Panc1 (cell line): ENCODE results near the gene ZDHHC19. TPM values are rescaled to one million over a fixed set of nuclear protein-coding genes. Genes with fewer than 3 reads are reported as not detected.

ENCODE experiments used
- ATAC-seq: fragments of 200-7000 bp; cut with Tn5 transposase; 2 replicates; pipeline ENCODE4 v1.9.1; 2020; ENCODE audit warnings: mild to moderate bottlenecking, moderate library complexity
- BruUV-seq: library from RNA; stranded (reverse); fragments of 400-500 nt; replicated peaks from 2 replicates; lab custom pipeline; 2021; lab: Mats Ljungman, UMichigan
- CTCF ChIA-PET: fragments of 300-600 bp; sonication (Branson Sonifier 250); formaldehyde crosslinking; loops from one replicate; lab custom pipeline; 2022; ENCODE audit warnings: antibody characterized with exemption; lab: Charles Lee
- POLR2A ChIA-PET: fragments of 300-600 bp; sonication (Branson Sonifier 250); formaldehyde crosslinking; loops from one replicate; lab custom pipeline; 2022; ENCODE audit warnings: antibody characterized with exemption; lab: Charles Lee
- DNase-seq: peaks from one replicate; pipeline ENCODE4 v3.0.0-alpha.2; 2010; ENCODE audit warnings: low read depth, low spot score
- H3K27ac ChIP-seq: 2 replicates; pipeline ENCODE4 v1.5.1; 2011; ENCODE audit warnings: mild to moderate bottlenecking, low read length, inconsistent platforms
- H3K27me3 ChIP-seq: fragments of 200-500 bp; sonication (Bioruptor generic); 2 replicates; pipeline ENCODE4 v1.6.0; 2014; ENCODE audit warnings: low read length, inconsistent platforms; ENCODE audit not compliant: control insufficient read depth, insufficient read depth
- H3K36me3 ChIP-seq: fragments of 200-500 bp; sonication (Bioruptor generic); 2 replicates; pipeline ENCODE4 v1.5.1; 2014; ENCODE audit warnings: inconsistent platforms, mild to moderate bottlenecking, low read length, moderate library complexity; ENCODE audit not compliant: control insufficient read depth, insufficient read depth
- H3K4me1 ChIP-seq: 2 replicates; pipeline ENCODE4 v1.5.1; 2011; ENCODE audit warnings: inconsistent platforms, mild to moderate bottlenecking, low read length, moderate library complexity; ENCODE audit not compliant: control insufficient read depth, insufficient read depth
- H3K4me3 ChIP-seq, 2 experiments: 2 replicates each; pipeline ENCODE4 v1.5.1; 2011 to 2012; ENCODE audit warnings: low read depth in 2 of 2, low read length in 2 of 2, mild to moderate bottlenecking in 2 of 2, inconsistent platforms in 1 of 2, moderate library complexity in 1 of 2
- H3K9me3 ChIP-seq: fragments of 200-500 bp; sonication (Bioruptor generic); 2 replicates; pipeline ENCODE4 v1.5.1; 2014; ENCODE audit warnings: low read depth, mild to moderate bottlenecking, inconsistent platforms, low read length, moderate library complexity; ENCODE audit not compliant: control insufficient read depth, insufficient read depth
- POLR2AphosphoS5 ChIP-seq: IDR thresholded peaks from 2 replicates; pipeline ENCODE4 v1.6.1; 2012; ENCODE audit warnings: mild to moderate bottlenecking, low read depth, low read length, moderate library complexity
- SIN3A ChIP-seq: IDR thresholded peaks from 2 replicates; pipeline ENCODE4 v1.6.1; 2012; ENCODE audit warnings: low read depth, mild to moderate bottlenecking, low read length, moderate library complexity, borderline replicate concordance; ENCODE audit not compliant: insufficient read depth
- TCF7L2 ChIP-seq: IDR thresholded peaks from 2 replicates; pipeline ENCODE4 v1.6.1; 2011; ENCODE audit warnings: mild to moderate bottlenecking, low read depth, low read length, inconsistent platforms
- in situ Hi-C: cut with HindIII; loops from 2 replicates; pipeline ENCODE4 v1.10.0; 2016; ENCODE audit warnings: low sequenced_read_pairs, low pct_unique_long_range_greater_than_20kb
- intact Hi-C: fragments of 100-400 bp; cut with micrococcal nuclease; formaldehyde crosslinking; loops from one replicate; pipeline ENCODE4 v1.10.0; 2022; ENCODE audit not compliant: unreplicated experiment
- total RNA-seq: library from RNA; stranded (reverse); gene quantifications from one replicate; pipeline ENCODE4 v1.2.1, GENCODE V29; 2021; ENCODE audit not compliant: unreplicated experiment
- TF ChIP-seq, protein P1 (sequence below), 2 experiments: IDR thresholded peaks; 2 replicates each; pipeline ENCODE4 v1.6.1; 2011 to 2012; ENCODE audit warnings: low read depth in 2 of 2, control low read depth in 1 of 2, low read length in 1 of 2, mild to moderate bottlenecking in 1 of 2, moderate library complexity in 1 of 2; ENCODE audit not compliant: insufficient read depth in 1 of 2
- TF ChIP-seq, protein P2 (sequence below): fragments of 450-650 bp; IDR thresholded peaks from 2 replicates; pipeline ENCODE4 v1.5.1; 2017; ENCODE audit warnings: mild to moderate bottlenecking

ZDHHC19 gene
- total RNA-seq, 1 experiment from 2014 or later, result 0.33 TPM

DNA sequence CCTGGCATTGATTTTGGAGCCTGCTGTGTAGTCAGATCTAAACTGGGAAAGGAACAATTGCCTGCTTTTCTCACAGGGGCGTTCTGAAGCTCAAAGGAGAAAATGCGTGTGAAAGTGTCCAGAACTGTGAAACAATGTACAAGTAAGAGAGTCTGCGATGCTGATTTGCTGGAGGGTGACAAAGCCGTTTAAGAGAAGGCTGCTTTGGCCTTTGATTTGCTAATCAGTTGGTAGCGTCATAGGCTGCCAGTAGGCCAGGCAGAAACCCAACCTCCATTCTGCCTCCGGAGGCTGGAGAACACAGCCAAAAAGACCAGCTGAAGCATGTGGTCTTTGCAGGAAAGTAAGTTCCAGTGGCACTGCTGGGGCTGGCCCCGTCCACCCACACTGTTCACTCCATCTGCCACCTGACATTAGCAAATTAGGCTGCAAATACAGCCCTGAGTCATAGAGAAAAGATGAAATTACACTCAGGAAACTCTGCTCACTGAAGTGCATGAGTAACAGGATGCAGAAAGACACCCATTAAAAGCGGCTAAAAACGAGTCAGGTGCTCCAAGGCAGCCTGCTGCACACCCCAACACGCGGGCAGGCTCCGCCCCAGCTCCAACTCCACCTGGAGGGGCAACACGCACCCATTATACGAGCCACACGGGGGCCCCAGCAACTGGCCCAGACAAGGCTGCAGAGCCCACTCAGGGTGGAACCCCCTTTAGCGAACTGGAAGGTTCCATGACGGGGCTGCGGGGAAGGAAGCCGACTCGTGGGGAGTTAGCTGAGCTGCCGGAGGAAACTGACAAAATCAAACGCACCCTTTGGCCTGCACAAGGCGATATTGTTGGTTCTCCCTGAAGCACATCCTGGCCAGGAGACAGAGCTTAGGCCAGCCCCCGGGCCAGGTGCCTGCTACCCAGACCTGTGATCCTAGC lies 31.6 kb downstream of the ZDHHC19 start:
- DNase-seq, result no peak
- TF ChIP-seq, protein P1, sequence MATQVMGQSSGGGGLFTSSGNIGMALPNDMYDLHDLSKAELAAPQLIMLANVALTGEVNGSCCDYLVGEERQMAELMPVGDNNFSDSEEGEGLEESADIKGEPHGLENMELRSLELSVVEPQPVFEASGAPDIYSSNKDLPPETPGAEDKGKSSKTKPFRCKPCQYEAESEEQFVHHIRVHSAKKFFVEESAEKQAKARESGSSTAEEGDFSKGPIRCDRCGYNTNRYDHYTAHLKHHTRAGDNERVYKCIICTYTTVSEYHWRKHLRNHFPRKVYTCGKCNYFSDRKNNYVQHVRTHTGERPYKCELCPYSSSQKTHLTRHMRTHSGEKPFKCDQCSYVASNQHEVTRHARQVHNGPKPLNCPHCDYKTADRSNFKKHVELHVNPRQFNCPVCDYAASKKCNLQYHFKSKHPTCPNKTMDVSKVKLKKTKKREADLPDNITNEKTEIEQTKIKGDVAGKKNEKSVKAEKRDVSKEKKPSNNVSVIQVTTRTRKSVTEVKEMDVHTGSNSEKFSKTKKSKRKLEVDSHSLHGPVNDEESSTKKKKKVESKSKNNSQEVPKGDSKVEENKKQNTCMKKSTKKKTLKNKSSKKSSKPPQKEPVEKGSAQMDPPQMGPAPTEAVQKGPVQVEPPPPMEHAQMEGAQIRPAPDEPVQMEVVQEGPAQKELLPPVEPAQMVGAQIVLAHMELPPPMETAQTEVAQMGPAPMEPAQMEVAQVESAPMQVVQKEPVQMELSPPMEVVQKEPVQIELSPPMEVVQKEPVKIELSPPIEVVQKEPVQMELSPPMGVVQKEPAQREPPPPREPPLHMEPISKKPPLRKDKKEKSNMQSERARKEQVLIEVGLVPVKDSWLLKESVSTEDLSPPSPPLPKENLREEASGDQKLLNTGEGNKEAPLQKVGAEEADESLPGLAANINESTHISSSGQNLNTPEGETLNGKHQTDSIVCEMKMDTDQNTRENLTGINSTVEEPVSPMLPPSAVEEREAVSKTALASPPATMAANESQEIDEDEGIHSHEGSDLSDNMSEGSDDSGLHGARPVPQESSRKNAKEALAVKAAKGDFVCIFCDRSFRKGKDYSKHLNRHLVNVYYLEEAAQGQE (IDR thresholded peaks at IDR 0.05; ENCODE audit: insufficient read depth in 1 of 2, low read depth in 2 of 2, low read length in 1 of 2), result no peak
- no peak for TF ChIP-seq TCF7L2
- no peak for TF ChIP-seq POLR2AphosphoS5
- TF ChIP-seq, protein P2, sequence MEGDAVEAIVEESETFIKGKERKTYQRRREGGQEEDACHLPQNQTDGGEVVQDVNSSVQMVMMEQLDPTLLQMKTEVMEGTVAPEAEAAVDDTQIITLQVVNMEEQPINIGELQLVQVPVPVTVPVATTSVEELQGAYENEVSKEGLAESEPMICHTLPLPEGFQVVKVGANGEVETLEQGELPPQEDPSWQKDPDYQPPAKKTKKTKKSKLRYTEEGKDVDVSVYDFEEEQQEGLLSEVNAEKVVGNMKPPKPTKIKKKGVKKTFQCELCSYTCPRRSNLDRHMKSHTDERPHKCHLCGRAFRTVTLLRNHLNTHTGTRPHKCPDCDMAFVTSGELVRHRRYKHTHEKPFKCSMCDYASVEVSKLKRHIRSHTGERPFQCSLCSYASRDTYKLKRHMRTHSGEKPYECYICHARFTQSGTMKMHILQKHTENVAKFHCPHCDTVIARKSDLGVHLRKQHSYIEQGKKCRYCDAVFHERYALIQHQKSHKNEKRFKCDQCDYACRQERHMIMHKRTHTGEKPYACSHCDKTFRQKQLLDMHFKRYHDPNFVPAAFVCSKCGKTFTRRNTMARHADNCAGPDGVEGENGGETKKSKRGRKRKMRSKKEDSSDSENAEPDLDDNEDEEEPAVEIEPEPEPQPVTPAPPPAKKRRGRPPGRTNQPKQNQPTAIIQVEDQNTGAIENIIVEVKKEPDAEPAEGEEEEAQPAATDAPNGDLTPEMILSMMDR, result no peak
- no peak for TF ChIP-seq SIN3A
- ChIA-PET CTCF (interaction anchor here (0.5 kb wide), 1 partner anchor 41 kb away, joined by 4 read pairs; no protein-coding TSS in a partner anchor), POLR2A (no interaction called here)
- Histone ChIP-seq H3K36me3 (no peaks in the 10 kb centered on the region), H3K9me3 (no peaks in the 10 kb centered on the region), H3K4me1 (peaks cover 10% of the 10 kb centered on the region; the same call in 1 of the 2 replicates), H3K4me3 (no peak overlapping the region), H3K27ac (no peak overlapping the region), H3K27me3 (no peaks in the 10 kb centered on the region)
- ATAC-seq, result no peak
- intact Hi-C loops, result no loop called here
- in situ Hi-C loops, result loop anchor here (25.0 kb wide), 1 partner anchor 92 kb away; the partner anchor contains the start of gene TFRC
- BruUV-seq, result no TSS peak

DNA sequence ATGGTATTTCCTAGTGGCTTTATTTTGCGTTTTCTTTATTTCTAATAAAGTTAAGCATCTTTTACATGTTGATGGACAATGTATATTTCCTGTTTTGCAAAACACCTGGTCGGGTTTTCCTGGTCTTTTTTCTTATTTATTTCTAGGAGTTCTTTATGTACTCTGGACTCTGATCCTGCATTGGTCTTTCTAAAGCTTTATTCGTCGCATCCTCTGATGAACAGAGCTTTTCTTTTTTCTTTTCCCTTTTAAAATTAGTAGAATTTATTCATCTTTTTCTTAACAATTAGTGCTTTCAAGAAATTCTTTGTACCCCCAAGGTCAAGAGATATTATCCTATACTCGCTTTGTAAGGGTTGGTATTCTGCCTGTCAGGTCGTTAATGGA lies 32.2 kb downstream of the ZDHHC19 start:
- TF ChIP-seq POLR2AphosphoS5 (no peak), SIN3A (no peak), TCF7L2 (no peak)
- TF ChIP-seq, protein P1 (IDR thresholded peaks at IDR 0.05; ENCODE audit: insufficient read depth in 1 of 2, low read depth in 2 of 2, low read length in 1 of 2), result no peak
- TF ChIP-seq, protein P2, result no peak

More for the DNA sequence above, 32.2 kb downstream of the ZDHHC19 start:
- Histone ChIP-seq H3K27me3 (no peaks in the 10 kb centered on the region), H3K4me1 (peaks cover 10% of the 10 kb centered on the region; the same call in 1 of the 2 replicates), H3K27ac (no peak overlapping the region), H3K9me3 (no peaks in the 10 kb centered on the region), H3K4me3 (no peak overlapping the region), H3K36me3 (no peaks in the 10 kb centered on the region)
- intact Hi-C loops (no loop called here), in situ Hi-C loops (loop anchor here (25.0 kb wide), 1 partner anchor 92 kb away; the partner anchor contains the start of gene TFRC)
- ATAC-seq, result no peak
- CTCF ChIA-PET, result no interaction called here
- DNase-seq, result no peak
- BruUV-seq, result no TSS peak
- POLR2A ChIA-PET, result no interaction called here
